HG02588 (cell line): ENCODE measurements around the gene FKTN.
"Not testable (repeated sequence)": the region's sequence is repeated elsewhere in the genome, so short reads cannot be mapped to it uniquely, and the experiment has no call there.

ENCODE experiments used
- ATAC-seq: cut with Tn5 transposase; IDR thresholded peaks from one replicate; pipeline ENCODE4 v1.9.1; 2021; ENCODE audit warnings: mild to moderate bottlenecking, moderate library complexity; ENCODE audit not compliant: unreplicated experiment

The FKTN gene

DNA sequence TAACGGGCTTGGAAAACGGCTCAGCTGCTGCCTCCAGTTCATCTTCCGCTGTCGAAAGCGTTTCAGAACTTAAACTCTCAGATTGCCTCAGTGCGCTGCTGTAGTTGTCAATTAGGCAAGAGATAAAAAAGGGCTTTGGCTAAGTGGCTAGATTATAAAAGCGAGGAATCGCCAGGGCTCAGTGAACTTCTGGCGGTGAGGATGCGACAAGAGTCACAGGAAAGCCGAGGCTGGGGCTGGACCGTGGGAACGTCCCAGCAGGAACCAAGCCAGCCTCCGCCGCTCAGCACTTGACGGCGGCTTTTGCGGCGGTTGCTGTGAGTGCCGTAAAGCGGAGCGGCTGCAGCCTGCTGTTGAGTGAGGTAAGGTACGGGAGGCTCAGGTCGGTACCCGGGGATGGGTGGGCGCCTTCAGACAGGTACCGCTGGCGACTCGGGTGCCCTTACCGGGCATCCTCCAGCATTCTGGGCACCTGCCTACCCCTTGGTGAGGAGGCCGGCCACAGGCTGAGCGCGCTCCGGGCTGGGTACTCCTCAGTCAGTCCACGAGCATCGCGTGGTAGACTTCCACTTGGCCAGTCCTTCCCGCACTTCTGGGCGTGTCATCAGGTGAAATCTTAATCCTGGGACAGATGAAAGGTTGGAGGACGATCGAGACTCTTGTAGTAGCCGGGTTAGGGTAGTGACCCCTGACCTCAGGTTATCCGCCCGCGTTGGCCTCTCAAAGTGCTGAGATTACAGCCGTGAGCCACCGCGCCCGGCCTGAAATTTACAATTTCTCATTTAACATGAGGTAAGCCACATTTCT, at the start of gene FKTN:
Gene FKTN, plus strand, starts transcription at position 328 of the 807 bp plus-strand sequence. CDS start 16,902 bp downstream, outside the sequence.
- peak; percentile 96 for ATAC-seq

DNA sequence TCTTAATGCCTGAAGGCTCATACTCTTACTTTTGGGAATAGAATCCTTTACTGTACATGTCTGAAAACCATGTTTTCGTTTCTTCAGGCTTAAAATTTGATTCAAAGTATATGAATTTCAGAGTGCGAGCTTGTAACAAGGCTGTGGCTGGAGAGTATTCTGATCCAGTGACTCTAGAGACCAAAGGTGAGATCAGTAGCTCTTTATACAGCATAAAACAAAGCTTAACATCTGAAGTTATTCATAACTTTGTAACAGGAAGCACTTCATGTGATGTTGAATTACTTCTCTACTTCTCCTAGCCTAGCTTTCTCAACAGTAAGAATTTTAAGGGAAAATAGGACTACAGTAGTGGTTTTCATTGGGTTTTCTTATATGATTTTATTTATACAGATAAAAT, 49.4 kb upstream of the FKTN start:
- no peak for ATAC-seq

DNA sequence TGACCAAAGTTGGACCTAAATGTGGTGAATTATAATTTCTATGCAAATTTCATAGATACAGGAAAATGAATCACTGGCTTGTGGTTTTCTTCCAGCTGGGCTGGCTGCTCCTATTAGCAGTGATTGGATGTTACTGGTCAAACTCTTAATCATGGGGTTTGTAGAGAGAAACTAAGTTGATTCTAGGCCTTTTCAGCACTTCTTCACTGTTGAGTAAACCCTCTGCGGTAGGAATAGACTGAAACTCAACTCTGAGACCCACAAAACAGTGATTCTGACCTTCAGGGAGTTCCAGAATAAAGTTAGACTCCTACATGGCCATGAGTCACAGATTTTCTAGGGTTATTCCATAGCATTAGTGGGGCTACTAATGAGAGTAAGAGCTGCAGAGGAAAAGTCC, 47.9 kb upstream of the FKTN start:
- ATAC-seq, result peak; percentile 66

DNA sequence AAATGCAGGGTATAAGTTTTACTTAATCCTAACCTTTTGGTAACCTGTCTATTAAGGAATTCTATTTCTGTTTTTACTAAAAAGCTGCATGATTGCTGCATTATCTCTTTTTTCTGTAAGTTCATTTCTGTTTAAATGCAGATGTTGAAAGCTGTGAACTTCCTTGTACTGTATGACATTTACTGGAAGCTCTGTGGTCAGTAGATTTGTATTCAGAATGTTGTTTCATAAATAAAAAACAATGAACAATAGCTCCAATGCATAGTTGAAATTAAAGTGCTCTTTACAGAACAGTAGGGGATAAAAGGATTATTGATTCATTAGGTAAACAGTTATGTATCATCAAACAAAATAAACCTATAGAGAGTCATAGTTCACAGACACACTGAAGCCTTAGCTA, 46.5 kb upstream of the FKTN start:
- ATAC-seq, result no peak

GRCh38 chr9:105515811-105516413, 42.0 kb upstream of the FKTN start:
- ATAC-seq, result no peak

GRCh38 chr9:105519710-105520369, 38.1 kb upstream of the FKTN start:
- ATAC-seq, result peak; percentile 69

- not testable (repeated sequence) for ATAC-seq
Observed at GRCh38 chr9:105520992-105521391, 36.9 kb upstream of the FKTN start.

DNA sequence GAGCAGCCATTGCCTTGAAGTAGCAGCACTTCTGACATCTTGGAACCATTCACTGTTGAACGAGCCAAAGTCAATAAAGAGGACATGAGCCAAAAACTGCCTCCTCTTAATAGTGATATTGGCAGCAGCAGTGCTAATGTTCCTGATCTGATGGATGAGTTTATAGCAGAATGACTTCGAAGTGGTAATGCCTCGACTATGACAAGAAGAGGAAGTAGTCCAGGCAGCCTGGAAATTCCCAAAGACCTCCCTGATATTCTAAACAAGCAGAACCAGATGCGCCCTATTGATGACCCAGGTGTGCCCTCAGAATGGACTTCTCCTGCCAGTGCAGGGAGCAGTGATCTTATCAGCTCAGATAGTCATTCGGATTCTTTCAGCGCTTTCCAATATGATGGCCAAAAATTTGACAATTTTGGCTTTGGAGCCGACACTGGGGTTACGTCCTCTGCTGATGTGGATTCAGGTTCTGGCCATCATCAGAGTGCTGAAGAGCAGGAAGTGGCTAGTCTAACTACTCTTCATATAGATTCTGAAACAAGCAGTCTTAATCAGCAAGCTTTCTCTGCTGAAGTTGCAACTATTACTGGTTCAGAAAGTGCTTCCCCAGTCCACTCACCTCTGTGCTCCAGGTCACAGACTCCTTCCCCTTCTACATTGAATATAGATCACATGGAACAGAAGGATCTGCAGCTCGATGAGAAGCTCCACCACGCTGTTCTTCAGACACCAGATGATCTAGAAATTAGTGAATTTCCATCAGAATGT, 35.1 kb upstream of the FKTN start:
- peak; percentile 78 for ATAC-seq

GRCh38 chr9:105531530-105531929, 26.4 kb upstream of the FKTN start:
- no peak for ATAC-seq

- peak; percentile 75 for ATAC-seq
Observed at GRCh38 chr9:105535920-105536668, 21.8 kb upstream of the FKTN start.

DNA sequence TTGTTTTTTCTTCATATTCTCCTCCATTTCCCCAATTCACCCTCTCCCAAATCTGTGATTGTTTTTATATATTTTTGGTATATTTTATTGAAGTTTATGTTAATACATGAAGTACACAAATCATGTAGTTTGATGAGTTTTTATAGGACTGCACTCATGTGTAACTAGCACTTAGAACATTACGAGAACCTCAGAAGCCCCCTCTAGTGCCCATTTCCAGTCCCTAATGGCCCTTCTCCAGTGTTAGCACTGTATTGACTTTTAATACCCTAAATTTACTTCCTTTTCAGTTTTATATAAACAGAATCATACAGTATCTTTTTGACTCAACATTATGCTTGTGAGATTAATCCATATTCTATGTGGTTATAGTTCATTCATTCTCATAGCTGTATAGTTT, 18.5 kb upstream of the FKTN start:
- no peak for ATAC-seq

- peak; percentile 96 for ATAC-seq
Observed at GRCh38 chr9:105541838-105542237, 16.1 kb upstream of the FKTN start.

DNA sequence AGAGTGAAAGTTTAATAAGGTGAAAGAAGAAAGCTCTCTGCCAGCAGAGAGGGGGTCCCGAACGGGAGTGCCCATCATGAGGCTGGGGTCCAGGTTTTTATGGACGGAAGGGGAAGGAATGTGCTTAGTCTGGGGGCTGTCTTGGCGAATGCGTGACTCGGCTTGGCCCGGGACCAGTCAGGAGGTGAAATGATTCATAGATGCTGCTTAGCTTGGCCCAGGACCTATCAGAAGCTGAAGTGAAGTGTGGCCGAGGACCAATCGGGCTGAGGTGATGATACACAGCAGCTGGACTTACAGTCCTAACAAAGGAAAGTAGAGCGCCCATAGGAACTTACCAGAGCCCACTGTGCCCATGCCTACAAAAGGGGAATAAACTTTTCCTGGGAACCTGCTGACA, 3.9 kb upstream of the FKTN start:
- ATAC-seq, result no peak

DNA sequence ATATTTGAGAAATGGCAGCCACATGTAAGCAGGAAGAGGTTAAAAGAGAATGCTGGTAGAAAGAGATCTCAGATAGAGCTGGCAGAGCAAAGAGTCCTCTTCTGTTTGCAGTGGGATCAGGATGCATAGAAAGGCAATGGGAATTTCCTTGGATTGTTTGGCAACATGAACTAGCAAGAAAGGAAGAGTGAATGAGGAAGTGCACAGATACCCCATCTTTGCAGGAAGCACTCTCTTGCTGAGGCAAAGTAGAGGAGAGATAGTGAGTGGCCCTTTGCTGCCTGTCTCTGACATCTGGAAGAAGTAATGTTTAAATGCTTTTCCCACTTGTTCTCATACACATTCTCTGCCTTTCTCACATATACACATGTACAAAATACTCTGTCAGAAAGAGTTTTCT, 14.5 kb downstream of the FKTN start:
- ATAC-seq, result no peak

DNA sequence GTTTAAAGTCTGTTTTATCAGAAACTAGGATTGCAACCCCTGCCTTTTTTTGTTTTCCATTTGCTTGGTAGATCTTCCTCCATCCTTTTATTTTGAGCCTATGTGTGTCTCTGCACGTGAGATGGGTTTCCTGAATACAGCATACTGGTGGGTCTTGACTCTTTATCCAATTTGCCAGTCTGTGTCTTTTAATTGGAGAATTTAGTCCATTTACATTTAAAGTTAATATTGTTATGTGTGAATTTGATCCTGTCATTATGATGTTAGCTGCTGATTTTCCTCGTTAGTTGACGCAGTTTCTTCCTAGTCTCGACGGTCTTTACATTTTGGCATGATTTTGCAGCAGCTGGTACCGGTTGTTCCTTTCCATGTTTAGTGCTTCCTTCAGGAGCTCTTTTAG, 22.0 kb downstream of the FKTN start:
- ATAC-seq, result not testable (repeated sequence)

DNA sequence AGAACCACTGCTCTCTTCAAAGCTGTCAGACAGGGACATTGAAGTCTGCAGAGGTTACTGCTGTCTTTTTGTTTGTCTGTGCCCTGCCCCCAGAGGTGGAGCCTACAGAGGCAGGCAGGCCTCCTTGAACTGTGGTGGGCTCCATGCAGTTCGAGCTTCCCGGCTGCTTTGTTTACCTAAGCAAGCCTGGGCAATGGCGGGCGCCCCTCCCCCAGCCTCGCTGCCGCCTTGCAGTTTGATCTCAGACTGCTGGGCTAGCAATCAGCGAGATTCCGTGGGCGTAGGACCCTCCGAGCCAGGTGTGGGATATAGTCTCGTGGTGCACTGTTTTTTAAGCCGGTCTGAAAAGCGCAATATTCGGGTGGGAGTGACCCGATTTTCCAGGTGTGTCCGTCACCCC, 23.6 kb downstream of the FKTN start:
- not testable (repeated sequence) for ATAC-seq

GRCh38 chr9:105593145-105593544, 35.2 kb downstream of the FKTN start:
- no peak for ATAC-seq

GRCh38 chr9:105608721-105609598, 51.0 kb downstream of the FKTN start:
- peak; percentile 69 for ATAC-seq

- ATAC-seq, result no peak
Observed at GRCh38 chr9:105621001-105621400, 63.1 kb downstream of the FKTN start.
